ENCODE data around the gene PIGO.

Gene PIGO

GRCh38 chr9:35105571-35106342 is 9.4 kb upstream of the PIGO start:
- no peak for DNase-seq

DNA sequence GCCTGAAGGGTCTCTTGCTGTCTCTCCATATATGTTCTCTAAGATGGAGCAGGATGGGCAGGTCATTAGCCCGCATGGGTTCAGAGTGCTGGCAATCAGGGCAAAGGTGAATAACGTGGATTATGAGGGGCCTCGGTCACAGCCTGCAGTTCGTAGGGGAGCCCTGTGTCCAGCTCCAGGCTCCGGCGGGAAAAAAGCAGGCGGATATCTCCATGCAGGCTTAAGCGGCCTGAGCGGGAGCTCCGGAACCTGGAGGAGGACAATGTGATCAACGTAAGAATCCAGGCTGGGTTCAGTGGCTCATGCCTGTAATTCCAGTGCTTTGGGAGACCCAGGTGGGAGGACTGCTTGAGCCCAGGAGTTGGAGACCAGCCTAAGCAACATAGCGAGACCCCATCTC is 8.7 kb upstream of the PIGO start:
- DNase-seq, result no peak

DNA sequence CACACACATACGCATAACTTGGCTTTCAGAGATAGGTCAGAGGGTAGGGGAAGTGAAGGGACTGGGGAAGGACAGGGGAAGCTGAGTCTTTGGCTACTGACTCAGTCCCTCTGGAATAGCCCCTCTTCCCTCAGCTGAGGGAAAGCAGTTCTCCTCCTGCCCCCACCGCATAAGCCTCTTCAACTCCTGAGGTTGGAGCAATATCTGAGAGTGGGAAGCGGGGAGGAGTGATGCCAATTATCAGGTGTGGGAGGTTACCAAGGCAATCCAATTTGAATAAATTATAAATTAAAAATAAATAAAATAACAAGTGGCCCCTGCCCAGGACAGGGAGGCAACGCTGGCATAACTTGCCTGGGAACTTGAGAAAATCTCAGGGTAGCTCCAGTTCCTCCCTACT is 8.2 kb upstream of the PIGO start:
- no peak for DNase-seq

DNA sequence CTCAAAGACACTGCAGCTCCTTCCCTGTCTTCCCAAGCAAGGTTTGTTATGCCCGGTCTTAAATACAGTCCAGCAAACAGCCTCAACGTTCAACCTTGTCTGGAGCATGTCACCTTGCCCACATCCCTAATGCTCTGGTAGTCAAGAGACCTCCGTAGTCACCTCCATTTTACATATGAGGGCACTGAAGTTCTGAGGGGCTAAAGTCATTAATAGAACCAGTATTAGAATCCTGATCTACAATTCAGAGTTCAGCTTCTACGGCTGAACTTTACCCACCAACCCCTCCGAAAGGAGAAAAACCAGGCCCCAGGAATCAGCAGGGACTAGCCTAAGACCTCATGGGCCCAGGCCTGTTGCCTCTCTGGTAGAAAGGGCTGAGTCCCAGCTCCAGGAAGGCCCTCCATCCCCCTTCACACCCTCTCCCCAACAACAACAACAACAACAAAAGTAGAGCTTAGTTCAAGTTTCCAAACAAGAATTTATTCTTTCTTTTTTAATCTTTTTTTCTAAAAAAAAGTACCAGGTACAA is 7.3 kb upstream of the PIGO start:
- no peak for DNase-seq

- DNase-seq, result peak; percentile 90 to 91
These were observed 6.6 kb upstream of the PIGO start, which contains the start of gene STOML2 for GRCh38 chr9:35102769-35103659. Gene STOML2, minus strand, starts transcription at chr9:35103131. Its CDS starts 37 bp downstream, at chr9:35103094.

- no peak for DNase-seq
These were observed 6.0 kb upstream of the PIGO start for GRCh38 chr9:35102465-35102768.

GRCh38 chr9:35097573-35097972 is 1.2 kb upstream of the PIGO start:
- no peak for DNase-seq

DNA sequence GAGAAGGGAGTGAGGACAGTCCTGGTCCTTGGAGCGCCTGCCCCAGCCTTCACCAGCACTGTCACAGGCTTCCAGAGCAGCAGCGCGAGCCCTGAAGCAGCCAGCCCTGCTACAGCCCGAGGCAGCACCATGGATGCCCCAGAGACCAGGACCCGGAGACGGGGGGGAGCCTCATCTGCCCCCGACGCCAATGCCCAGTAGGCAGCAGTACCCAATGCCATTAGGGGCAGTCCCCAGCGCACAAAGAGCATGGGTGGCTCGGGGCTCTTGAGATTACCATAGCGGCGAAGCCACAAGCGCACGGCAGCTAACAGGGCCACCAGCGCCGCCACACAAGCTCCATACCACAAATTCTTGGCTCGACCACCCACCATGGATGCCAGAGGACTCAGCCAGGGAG is 4.9 kb downstream of the PIGO start:
- no peak for DNase-seq

GRCh38 chr9:35089434-35089833 is 7.0 kb downstream of the PIGO start:
- DNase-seq, result no peak

DNA sequence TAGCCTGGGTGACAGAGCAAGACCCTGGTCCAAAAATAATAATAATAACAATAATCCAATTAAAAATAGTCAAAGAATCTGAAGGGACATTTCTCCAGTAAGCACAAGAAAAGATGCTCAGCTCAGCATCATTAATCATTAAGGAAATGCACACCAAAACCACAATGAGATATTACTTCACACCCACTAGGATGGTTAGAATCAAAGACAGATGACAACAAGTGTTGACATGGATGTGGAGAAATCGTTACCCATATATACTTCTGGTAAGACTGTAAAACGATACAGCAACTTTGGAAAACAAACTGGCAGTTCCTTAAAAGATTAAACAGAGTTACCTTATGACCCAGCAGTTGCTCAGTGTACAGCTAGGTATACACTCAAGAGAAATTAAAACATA is 11.3 kb downstream of the PIGO start:
- DNase-seq, result no peak

GRCh38 chr9:35079426-35080341 is 16.7 kb downstream of the PIGO start, which contains the start of gene FANCG:
Gene FANCG, minus strand, starts transcription at chr9:35079942. Its CDS starts 418 bp downstream, at chr9:35079524.
- peak; percentile 78 for DNase-seq

- DNase-seq, result no peak
These were observed 17.4 kb downstream of the PIGO start for GRCh38 chr9:35079041-35079425.

DNA sequence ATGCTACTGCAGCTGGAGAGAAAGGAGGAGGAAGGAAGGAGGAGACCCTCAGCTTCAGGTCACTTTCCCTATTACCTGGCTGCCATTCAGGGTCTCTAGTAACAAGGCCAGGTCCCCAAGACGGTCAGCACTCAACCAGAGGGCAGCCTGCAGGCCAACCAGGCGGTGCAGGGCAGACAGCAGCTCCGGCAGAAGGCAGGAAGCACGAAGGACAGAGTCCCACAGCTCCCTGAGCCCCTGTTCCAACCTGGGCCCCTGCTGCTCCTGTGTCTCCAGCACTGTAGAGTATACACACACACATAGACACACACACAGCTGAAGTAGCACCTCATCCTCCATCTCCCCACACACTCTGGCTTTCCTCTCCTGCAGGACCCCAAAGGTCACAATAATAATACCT is 18.3 kb downstream of the PIGO start:
- no peak for DNase-seq

DNA sequence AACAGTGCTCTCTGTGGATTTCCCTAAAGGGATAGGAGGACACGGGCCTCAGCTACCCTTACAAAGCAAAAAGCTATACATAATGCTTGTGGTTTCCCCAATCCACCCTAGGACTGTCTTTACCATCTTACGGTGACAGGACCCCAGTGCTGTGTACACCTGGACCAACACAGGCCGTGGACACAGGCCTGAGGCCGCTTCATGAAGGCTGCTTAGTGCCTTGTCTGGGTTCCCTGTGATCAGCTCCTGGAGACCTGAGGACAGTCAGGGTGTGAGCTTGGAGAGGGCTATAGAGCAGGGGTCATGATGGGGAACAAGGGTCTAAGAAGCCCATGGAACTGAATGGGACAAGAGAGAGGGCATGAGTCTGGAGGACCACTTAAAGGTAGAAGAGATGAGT is 19.5 kb downstream of the PIGO start:
- DNase-seq, result no peak

DNA sequence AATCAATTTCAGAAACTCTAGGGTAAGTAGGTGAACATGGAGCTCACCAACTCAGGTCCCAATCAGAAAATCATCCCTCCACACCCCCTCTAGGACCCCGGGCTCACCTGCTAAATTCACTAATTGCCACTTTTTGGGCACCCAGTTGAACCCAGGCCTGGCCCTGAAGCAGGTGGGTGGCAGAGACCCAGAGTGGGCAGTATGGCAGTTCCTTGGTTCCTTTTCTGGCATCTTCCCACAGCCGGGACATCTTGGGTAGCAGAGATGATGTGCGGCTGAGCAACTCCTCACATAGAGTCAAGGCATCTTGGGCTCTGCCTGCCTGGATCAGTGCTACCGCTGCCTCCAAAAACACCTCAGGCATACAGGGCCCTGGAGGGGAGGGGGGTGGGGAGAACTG is 21.0 kb downstream of the PIGO start:
- DNase-seq, result no peak

DNA sequence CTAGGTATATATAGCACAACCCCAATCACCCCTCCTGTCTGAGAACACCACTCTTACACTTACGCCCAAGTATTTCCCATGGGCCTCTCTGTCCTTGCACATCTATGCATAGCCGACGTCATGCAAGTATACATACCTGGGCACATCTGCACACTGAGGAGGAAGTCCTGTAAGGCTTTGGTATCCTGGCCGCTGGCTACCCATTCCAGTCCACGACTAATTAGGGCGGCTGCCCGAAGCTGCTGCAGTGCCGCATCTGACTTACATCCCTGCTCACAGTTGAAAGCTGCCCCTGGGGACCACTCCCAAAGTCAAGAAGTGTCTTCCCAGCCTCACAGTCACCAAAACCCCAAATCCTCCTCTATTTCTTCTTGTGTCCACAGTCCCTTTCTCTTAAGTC is 21.6 kb downstream of the PIGO start:
- no peak for DNase-seq

- no peak for DNase-seq
These were observed 22.2 kb downstream of the PIGO start for GRCh38 chr9:35074141-35074540.

- no peak for DNase-seq
These were observed 23.1 kb downstream of the PIGO start for GRCh38 chr9:35073279-35073612.

GRCh38 chr9:35072461-35073278 is 23.7 kb downstream of the PIGO start, which contains the start of gene VCP:
Gene VCP, minus strand, starts transcription at chr9:35072625. Its CDS starts 272 bp downstream, at chr9:35072353.
- DNase-seq, result peak; percentile 96

DNA sequence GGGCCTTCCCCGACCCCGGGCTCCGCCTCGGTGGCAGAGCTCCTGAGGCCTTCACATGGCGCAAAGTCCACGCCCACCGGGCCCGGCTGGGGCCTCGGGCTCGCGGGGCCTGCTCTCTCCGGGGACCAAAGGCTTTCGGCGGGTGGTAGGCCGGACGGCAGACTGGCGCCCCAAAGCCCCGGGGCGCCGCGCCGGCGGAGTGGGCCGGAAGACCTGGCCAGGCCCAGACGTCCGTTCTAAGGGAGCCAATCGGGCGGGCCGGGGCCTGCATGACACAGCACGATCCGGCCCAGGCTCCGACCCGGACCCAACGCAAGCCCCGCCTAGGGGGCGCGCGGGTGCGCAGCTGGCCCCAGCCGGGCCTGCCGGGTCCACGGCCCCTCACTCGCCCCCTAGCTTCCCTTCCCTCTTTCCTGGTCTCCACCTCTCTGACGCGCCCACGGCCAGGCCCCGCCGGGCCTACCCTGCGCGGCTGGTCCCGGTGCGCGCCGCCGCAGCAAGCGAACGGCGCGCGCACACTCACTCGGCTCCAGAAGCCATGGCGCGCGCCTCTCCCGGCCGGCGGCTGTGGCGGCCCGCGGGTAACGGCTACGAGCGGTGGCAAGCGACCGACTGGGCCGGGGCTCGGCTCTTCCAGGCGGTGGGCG is 24.5 kb downstream of the PIGO start:
- DNase-seq, result peak; percentile 55 to 74

All from activated CD4-positive, alpha-beta T cell treated with anti-CD3 and anti-CD28 coated beads for 4 hours (primary cell).